Hindlimb muscle (tissue), 1 donor: ENCODE results near the gene C3orf22. TPM values are rescaled to one million over a fixed set of nuclear protein-coding genes. Genes with fewer than 3 reads are reported as not detected.
"Not testable (repeated sequence)": the region's sequence is repeated elsewhere in the genome, so short reads cannot be mapped to it uniquely, and the experiment has no call there.

Source experiments
- DNase-seq: peaks from one replicate; pipeline ENCODE4 v3.0.0-alpha.2; 2013
- polyA plus RNA-seq: library from polyadenylated mRNA; unstranded; fragments of 120-200 nt; gene quantifications from one replicate; pipeline ENCODE4 v1.2.1, GENCODE V29; 2013; ENCODE audit not compliant: insufficient read length

C3orf22 gene
- polyA plus RNA-seq, 1 donor, result not detected

GRCh38 chr3:126542340-126543241 is 16.1 kb downstream of the C3orf22 start:
- DNase-seq, result no peak

GRCh38 chr3:126541628-126542339 is 16.9 kb downstream of the C3orf22 start:
- DNase-seq, result no peak

GRCh38 chr3:126540951-126541627 is 17.6 kb downstream of the C3orf22 start:
- DNase-seq, result no peak

- no peak for DNase-seq
Observed at GRCh38 chr3:126540342-126540849, 18.3 kb downstream of the C3orf22 start.

- DNase-seq, result no peak
Observed at GRCh38 chr3:126539558-126540250, 19.0 kb downstream of the C3orf22 start.

GRCh38 chr3:126538966-126539365 is 19.8 kb downstream of the C3orf22 start:
- DNase-seq, result no peak

GRCh38 chr3:126538316-126538715 is 20.4 kb downstream of the C3orf22 start:
- no peak for DNase-seq

- no peak for DNase-seq
Observed at GRCh38 chr3:126537730-126538281, 20.9 kb downstream of the C3orf22 start.

- no peak for DNase-seq
Observed at GRCh38 chr3:126537116-126537729, 21.5 kb downstream of the C3orf22 start.

GRCh38 chr3:126536126-126536525 is 22.6 kb downstream of the C3orf22 start:
- DNase-seq, result no peak

GRCh38 chr3:126535636-126536035 is 23.1 kb downstream of the C3orf22 start:
- DNase-seq, result no peak

- DNase-seq, result not testable (repeated sequence)
Observed at GRCh38 chr3:126534716-126535115, 24.0 kb downstream of the C3orf22 start.

- DNase-seq, result no peak
Observed at GRCh38 chr3:126533506-126533905, 25.2 kb downstream of the C3orf22 start.

GRCh38 chr3:126531051-126531330 is 27.7 kb downstream of the C3orf22 start:
- no peak for DNase-seq

GRCh38 chr3:126530171-126531050 is 28.3 kb downstream of the C3orf22 start:
- DNase-seq, result no peak

- no peak for DNase-seq
Observed at GRCh38 chr3:126529585-126530170, 29.1 kb downstream of the C3orf22 start.

GRCh38 chr3:126528800-126529541 is 29.8 kb downstream of the C3orf22 start:
- no peak for DNase-seq

- no peak for DNase-seq
Observed at GRCh38 chr3:126528419-126528799, 30.3 kb downstream of the C3orf22 start.

GRCh38 chr3:126527455-126528211 is 31.1 kb downstream of the C3orf22 start:
- DNase-seq, result no peak
